DOHH2 (cell line): ENCODE data around the gene KIF26A.

ENCODE experiments used
- H3F3A ChIP-seq: fragments of 200-600 bp; sonication (generic), shearing (Covaris generic); 2 replicates; pipeline ENCODE4 v1.6.0; 2016; ENCODE audit warnings: antibody characterized with exemption, mild to moderate bottlenecking; ENCODE audit not compliant: control insufficient read depth, insufficient read depth
- H3K27ac ChIP-seq: fragments of 200-600 bp; sonication (generic); 2 replicates; pipeline ENCODE4 v1.5.1; 2014; ENCODE audit warnings: low read depth, mild to moderate bottlenecking, low read length, moderate library complexity
- H3K27me3 ChIP-seq: fragments of 200-600 bp; sonication (generic); 2 replicates; pipeline ENCODE4 v1.6.1; 2014; ENCODE audit warnings: mild to moderate bottlenecking, low read length, mixed read lengths; ENCODE audit not compliant: control insufficient read depth
- H3K36me3 ChIP-seq: fragments of 200-600 bp; sonication (generic); 2 replicates; pipeline ENCODE4 v1.6.1; 2014; ENCODE audit warnings: mild to moderate bottlenecking, low read length, moderate library complexity, mixed read lengths; ENCODE audit not compliant: control insufficient read depth
- H3K4me1 ChIP-seq: fragments of 200-600 bp; sonication (generic); 2 replicates; pipeline ENCODE4 v1.6.1; 2014; ENCODE audit warnings: mild to moderate bottlenecking, low read length, mixed read lengths; ENCODE audit not compliant: control insufficient read depth
- H3K4me2 ChIP-seq: fragments of 200-600 bp; sonication (generic); 2 replicates; pipeline ENCODE4 v1.6.0; 2014; ENCODE audit warnings: mild to moderate bottlenecking, low read length, moderate library complexity
- H3K4me3 ChIP-seq: fragments of 200-600 bp; sonication (generic); 2 replicates; pipeline ENCODE4 v1.5.1; 2014; ENCODE audit warnings: mild to moderate bottlenecking, low read length, mixed read lengths
- H3K79me2 ChIP-seq: fragments of 200-600 bp; sonication (generic); 2 replicates; pipeline ENCODE4 v1.6.1; 2014; ENCODE audit warnings: mild to moderate bottlenecking, low read length, mixed read lengths; ENCODE audit not compliant: control insufficient read depth
- H3K9me2 ChIP-seq: fragments of 200-600 bp; sonication (generic); replicated peaks from 2 replicates; pipeline ENCODE4 v1.6.1; 2014; ENCODE audit warnings: mild to moderate bottlenecking, low read length, mixed read lengths; ENCODE audit not compliant: control insufficient read depth
- H3K9me3 ChIP-seq: fragments of 200-600 bp; sonication (generic); 2 replicates; pipeline ENCODE4 v1.6.1; 2014; ENCODE audit warnings: antibody characterized with exemption, low read length, mixed read lengths; ENCODE audit not compliant: control insufficient read depth, insufficient read depth
- H4K20me1 ChIP-seq: fragments of 200-600 bp; sonication (generic); 2 replicates; pipeline ENCODE4 v1.6.0; 2014; ENCODE audit warnings: low read depth, mild to moderate bottlenecking, antibody characterized with exemption, low read length, moderate library complexity; ENCODE audit not compliant: control insufficient read depth, insufficient read depth
- EZH2phosphoT487 ChIP-seq: fragments of 200-600 bp; sonication (generic); IDR thresholded peaks from 2 replicates; pipeline ENCODE4 v1.6.1; 2017; ENCODE audit warnings: borderline replicate concordance, mild to moderate bottlenecking, antibody characterized with exemption, low read length, moderate library complexity, mixed read lengths
- TF ChIP-seq, protein P1 (sequence below): fragments of 200-600 bp; sonication (generic); IDR thresholded peaks from one replicate; pipeline ENCODE4 v1.5.1; 2014; ENCODE audit warnings: antibody characterized with exemption, mild to moderate bottlenecking, low read depth, low read length; ENCODE audit not compliant: poor library complexity, severe bottlenecking

Gene KIF26A

DNA sequence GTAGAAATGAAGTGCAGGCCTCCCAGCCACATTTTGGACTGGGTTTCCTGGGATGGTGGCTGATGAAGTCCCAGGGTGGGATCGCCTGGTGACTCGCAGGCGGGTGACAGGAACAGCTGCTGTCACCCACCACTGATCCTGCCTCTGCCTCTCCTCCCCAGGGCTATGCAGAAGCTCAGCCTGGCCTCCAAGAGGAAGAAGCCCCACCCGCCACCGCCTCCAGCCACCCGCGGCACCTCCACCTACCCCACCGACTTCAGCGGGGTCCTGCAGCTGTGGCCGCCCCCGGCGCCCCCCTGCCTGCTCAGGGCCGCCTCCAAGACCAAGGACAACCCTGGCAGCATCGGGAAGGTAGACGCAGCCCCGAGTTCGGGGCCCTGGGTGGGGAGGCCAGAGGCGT lies 28.3 kb downstream of the KIF26A start:
- H3K79me2 ChIP-seq: no peaks in the 10 kb centered on the region
- H3K4me2 ChIP-seq: no peak overlapping the region
- no peaks in the 10 kb centered on the region for H3K36me3 ChIP-seq
- no peaks in the 10 kb centered on the region for H3F3A ChIP-seq
- no peaks in the 10 kb centered on the region for H3K9me2 ChIP-seq
- H3K9me3 ChIP-seq: no peaks in the 10 kb centered on the region
- H3K27me3 ChIP-seq: no peaks in the 10 kb centered on the region
- no peaks in the 10 kb centered on the region for H4K20me1 ChIP-seq
- no peaks in the 10 kb centered on the region for H3K4me1 ChIP-seq
- H3K27ac ChIP-seq: no peak overlapping the region
- no peak for TF ChIP-seq EZH2phosphoT487
- TF ChIP-seq, protein P1, sequence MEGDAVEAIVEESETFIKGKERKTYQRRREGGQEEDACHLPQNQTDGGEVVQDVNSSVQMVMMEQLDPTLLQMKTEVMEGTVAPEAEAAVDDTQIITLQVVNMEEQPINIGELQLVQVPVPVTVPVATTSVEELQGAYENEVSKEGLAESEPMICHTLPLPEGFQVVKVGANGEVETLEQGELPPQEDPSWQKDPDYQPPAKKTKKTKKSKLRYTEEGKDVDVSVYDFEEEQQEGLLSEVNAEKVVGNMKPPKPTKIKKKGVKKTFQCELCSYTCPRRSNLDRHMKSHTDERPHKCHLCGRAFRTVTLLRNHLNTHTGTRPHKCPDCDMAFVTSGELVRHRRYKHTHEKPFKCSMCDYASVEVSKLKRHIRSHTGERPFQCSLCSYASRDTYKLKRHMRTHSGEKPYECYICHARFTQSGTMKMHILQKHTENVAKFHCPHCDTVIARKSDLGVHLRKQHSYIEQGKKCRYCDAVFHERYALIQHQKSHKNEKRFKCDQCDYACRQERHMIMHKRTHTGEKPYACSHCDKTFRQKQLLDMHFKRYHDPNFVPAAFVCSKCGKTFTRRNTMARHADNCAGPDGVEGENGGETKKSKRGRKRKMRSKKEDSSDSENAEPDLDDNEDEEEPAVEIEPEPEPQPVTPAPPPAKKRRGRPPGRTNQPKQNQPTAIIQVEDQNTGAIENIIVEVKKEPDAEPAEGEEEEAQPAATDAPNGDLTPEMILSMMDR: no peak
- no peak overlapping the region for H3K4me3 ChIP-seq

DNA sequence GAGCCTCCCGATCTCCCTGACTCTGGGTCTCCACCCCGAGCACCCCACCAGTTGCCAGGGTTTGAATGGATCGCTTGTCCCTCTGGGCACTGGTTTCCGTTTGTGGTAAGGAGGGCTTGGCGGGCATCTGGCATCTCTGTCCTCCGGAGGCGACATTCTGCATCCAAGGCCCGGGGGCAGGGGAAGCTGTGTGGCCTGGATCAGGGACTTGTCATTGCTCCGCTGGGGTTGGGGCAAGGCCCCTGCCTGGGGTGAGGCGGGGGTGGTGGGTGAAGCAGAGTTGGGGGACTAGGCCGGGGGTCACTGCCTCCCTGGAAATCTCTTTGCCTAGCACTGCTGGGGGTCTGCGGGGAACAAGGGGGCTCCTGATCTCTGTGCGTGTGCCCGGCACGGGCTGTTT lies 30.2 kb downstream of the KIF26A start:
- no peak for TF ChIP-seq EZH2phosphoT487
- TF ChIP-seq, protein P1: no peak
- Histone ChIP-seq H3K27ac (no peak overlapping the region), H3K9me2 (no peaks in the 10 kb centered on the region), H3K4me2 (no peak overlapping the region), H3K4me3 (no peak overlapping the region), H3K36me3 (no peaks in the 10 kb centered on the region), H3K4me1 (no peaks in the 10 kb centered on the region), H3F3A (no peaks in the 10 kb centered on the region), H3K79me2 (no peaks in the 10 kb centered on the region), H3K27me3 (no peaks in the 10 kb centered on the region), H4K20me1 (no peaks in the 10 kb centered on the region), H3K9me3 (no peaks in the 10 kb centered on the region)

DNA sequence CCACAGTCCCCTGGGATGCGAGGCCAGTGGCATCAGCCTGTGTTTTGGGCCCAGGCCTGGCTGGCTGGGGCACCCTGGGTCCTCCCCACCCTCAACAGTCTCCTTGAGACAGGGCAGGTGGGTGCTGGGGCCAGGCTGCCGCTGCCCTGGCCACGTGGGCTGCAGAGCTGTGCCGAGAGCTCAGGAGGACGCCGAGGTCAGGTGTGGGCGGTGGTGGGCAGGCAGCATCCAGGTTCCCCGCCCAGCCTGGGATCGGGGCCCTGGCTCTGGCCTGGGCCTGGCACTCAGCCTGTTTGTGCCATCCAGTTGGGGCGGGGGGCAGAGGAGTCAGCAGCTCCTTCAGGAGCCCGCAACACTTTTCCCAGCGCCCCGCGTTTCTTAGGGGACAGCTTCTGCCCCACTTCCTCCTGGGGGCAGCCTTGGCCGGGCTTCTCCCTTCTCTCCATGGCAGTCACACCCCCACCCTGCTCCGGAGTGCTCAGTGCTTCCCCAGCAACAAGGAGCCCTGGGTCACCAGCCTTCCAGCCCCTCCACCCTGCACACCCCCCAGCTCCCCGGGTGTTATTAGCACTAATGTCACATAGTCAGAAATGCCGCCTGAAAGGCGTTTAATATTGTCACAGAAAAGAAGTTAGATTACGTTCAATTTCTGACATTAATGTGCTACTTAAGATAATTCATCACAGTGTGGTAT lies 30.8 kb downstream of the KIF26A start:
- no peaks in the 10 kb centered on the region for H3K9me3 ChIP-seq
- H4K20me1 ChIP-seq: no peaks in the 10 kb centered on the region
- no peaks in the 10 kb centered on the region for H3K4me1 ChIP-seq
- H3K27me3 ChIP-seq: no peaks in the 10 kb centered on the region
- no peak overlapping the region for H3K4me2 ChIP-seq
- H3F3A ChIP-seq: no peaks in the 10 kb centered on the region
- no peak overlapping the region for H3K27ac ChIP-seq
- no peak overlapping the region for H3K4me3 ChIP-seq
- TF ChIP-seq, protein P1: no peak
- no peak for TF ChIP-seq EZH2phosphoT487
- no peaks in the 10 kb centered on the region for H3K9me2 ChIP-seq
- no peaks in the 10 kb centered on the region for H3K36me3 ChIP-seq
- H3K79me2 ChIP-seq: no peaks in the 10 kb centered on the region
